HK-2 (cell line): ENCODE data around the gene EN2.

ENCODE experiments used
- DNase-seq: peaks from one replicate; pipeline ENCODE4 v3.0.0-alpha.2; 2018; ENCODE audit not compliant: unreplicated experiment

The EN2 gene

DNA sequence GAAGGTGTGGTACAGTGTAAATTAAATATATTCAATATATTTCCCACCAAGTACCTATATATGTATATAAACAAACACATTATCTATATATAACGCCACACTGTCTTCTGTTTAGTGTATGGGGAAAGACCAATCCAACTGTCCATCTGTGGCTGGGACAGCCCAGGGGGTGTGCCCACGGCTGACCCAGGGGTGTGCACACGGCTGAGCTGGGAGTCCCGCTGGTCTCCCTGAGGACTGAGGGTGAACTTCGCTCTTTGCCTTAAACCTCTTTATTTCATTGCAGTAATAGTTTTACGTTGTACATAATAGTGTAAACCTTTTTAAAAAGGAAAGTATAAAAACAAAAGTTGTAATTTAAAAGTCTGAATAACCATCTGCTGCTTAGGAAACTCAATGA, 6.3 kb downstream of the EN2 start:
- DNase-seq, result no peak

DNA sequence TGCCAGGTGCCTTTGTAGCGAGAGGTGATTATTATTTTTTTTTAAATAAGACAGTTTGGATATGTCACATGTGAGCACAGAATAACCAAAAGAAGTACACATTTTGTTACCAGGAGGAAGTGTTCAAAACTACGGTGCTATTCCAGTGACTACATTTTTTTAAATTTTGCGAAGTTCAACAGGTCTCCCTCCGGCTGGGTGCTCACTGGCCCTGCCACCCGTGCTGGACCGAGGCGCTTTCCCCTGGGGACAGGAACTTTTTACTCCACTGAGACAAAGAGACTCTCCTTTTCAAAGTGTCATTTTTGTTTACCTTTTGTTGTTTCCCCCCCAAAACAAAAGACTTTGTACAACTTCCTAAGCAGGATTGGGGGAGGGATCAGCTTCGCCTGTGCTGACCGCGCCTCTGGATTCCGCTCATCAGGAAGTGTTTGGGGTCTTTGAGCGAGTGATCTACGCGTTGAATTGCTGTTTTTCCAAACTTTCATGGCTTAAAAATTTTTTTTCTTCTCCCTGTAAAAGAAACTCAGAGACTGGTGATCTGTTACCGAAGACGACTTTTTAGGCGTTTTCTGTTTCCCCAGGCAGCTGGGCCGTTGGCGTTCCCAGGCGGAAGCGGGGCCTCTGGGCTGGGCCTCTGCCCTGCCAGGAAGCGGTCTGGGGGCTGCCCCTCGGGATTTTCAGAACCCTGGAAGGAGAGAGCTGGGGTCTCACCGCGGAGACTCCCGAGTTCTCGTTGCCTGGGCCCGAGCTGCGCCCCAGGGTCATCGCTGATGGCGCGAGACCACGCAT, 7.2 kb downstream of the EN2 start:
- DNase-seq, result no peak

- DNase-seq, result no peak
Measured at GRCh38 chr7:155465761-155466141, 7.8 kb downstream of the EN2 start.

- no peak for DNase-seq
Measured at GRCh38 chr7:155466142-155466813, 8.3 kb downstream of the EN2 start.

DNA sequence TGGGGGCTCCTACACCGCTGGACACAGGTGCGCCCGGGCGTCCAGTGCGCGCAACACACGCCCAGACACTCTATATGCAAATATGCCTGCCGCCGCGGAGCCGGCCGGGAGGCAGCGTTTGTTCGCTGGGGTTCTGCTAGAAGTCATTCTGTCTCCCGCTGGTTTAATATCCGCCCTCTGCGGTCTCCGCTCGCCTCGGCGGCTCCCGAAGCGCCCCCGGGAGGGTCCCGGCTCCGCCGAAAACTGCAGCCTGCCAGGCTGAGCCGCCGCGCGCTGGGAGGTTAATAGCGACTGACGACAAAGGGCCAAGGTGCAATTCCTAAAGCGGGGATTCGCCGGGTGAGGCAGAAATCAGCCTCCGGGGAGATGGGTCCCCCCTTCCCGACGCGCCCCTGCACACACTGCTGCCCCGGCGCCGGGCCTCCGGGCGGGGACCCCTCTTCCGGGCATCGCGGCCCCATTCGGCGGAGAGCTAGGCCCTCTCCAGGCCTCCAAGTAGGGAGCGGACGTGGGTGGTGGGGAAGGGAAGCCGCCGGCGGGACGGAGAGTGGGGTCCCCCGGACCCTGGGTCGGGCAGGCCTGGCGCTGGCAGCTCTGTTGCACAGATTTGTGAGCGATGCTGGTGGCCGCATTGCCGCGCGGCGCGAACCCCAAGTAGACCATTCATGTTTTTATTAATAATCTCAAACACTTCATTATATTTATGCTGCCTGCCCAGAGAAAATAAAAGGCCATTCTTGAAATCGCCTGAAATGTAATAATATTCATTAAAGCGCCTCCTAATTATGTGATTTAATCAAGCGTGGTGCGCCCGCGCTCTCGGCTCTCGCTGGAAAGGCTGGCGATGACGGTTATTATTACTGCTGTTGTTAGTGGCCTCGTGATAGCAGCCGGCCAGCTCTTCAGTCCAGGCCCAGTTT, 9.1 kb downstream of the EN2 start:
- no peak for DNase-seq

- no peak for DNase-seq
Measured at GRCh38 chr7:155467846-155468784, 10.2 kb downstream of the EN2 start.

GRCh38 chr7:155468785-155469148, 10.8 kb downstream of the EN2 start:
- no peak for DNase-seq

DNA sequence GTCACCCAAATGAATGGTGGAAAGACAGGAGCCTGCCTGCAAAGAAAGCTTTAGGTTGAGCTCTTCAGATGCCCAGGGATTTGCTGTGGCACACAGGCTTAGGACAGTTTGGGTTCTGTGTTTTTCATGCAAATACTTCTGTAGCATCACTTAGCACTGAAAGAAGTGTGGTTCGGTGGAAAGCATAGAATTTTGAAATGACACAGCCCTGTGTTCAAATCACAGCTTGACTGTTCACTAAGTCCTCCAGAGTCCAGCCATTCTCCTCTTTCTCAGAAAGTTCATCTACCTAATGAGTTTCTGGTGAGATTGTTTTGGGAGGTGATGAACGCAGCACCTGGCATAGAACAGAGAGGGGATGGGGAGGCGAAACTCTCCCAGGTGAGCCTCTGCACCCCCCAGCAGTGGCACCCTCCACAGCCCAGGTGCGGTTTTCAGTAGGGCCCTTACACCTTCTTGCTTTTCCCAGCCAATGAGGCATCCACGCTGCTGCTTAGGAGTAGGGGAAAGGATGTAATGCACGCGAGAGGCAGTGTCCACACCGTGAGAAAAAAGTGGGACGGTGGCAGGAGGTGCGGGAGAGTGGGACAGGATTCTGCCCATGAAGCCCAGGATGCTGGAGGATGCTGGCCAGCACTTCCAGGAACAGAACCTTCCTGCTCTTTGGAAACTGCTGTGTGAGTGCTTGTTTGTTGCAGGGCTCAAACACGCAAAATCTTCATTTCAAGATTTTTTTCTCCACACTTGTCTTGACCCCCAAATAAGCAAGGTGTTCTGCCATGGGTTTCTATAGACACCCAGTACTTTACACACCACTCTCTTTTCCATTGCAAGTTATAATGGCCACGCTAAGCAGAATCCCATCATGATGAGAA, 11.6 kb downstream of the EN2 start:
- DNase-seq, result no peak

DNA sequence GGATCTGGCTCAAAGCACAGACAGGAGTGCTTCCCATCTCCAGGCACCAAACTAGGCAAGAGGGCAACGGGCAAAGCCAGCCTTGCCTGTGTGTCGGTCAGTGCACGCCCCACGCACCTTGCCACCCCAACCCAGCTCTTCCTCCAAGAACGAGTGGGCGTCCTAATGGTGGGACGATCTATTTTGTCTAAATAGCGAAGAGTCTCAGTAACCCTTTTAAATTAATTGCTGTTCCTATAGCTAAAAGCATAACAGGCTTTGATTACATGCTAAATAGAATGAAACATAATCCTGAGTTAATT, 12.2 kb downstream of the EN2 start:
- no peak for DNase-seq

DNA sequence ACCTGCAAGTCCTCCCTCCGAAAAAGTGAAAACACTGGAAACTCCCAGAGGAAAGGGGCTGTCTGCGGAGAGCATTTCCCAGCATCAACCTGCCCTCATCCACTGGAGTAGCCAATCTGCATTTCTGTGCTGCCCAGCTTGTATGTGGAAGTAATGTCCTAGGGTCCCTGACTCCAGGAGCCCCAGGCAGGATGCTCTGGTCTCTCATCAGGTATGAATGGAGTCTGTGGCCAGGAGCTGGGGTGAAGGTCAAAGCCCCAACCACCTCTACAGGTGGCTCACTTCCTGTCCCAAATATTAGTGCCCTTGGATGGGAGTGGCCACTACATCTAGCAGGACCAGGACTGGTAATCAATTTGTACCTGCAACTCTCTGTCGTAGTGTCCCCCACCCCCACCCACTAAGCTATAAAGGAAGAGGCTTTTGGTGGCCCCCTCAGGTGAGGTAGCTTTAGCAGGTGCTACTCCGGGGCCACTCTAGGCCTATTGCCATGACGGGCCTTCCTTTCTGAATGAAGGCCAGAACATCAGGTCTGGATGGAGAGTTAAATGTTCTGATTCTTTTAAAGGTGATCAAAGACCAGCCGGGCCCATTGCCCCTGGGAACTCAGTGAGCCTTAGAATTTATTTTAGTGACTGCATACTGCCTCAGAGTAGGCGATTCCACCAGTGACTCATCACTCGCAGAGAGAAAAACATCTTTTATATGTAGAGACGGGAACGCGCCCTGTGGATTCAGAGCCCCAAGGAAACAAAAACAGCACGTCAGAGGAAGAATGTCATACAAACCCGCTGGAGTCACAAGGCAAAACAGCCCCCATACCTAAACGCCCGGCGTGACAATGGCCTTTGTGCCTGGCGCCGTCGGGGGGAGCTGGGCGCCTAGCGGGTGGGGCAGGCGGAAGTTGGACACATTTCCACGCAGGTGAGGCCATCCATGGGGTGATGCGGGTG, 13.0 kb downstream of the EN2 start:
- peak; percentile 24 for DNase-seq

DNA sequence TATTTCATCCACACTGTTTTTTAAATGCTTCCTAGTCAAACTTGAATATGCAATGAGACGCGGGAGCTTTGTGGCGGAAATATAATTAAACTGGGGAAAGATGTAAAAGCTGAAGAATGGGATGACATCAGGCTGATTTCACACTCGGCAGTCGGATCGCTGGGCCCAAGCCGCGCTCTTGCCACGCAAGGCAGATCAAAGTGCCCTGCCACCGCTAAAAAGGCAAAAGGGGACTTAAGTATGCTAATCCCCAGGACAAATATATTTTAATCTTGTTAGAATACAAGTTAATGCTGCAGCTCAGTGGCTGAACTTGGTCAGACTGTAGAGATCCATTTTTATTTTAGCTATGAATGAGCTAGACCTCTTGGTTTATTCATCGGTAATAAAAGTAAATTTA, 13.8 kb downstream of the EN2 start:
- DNase-seq, result peak; percentile 29

DNA sequence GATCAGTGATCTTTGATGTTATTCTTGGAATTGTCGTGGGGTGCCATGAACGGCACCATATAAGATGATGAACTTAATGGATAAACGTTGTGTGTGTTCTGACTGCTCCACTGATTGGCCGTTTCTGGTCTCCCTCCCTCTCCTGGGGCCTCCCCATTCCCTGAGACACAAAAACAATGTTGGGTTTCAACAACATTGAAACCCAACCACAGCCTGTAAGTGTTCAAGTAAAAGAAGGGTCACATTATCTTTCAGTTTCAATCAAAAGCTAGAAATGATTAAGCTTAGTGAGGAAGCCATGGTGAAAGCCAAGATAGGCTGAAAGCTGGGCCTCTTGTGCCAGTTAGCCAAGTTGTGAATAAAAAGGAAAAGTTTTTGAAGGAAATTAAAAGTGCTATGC, 19.5 kb downstream of the EN2 start:
- DNase-seq, result no peak

DNA sequence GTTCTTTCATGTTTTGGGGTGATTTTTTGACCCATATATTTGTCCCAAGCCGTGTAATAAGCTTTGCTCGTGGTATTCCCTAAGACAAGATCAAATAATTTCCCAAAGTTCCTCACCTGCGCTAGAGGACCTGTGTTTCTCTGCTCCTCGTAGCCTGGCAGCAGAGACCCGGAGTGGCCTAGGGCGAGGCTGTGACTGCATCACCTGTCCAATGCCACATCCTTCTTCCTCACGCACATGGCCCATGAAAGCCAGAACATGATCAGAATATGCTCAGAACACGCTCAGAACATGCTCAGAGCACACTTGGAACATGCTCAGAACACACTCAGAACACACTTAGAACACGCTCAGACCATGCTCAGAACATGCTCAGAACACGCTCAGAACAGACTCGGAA, 23.8 kb downstream of the EN2 start:
- DNase-seq, result no peak

DNA sequence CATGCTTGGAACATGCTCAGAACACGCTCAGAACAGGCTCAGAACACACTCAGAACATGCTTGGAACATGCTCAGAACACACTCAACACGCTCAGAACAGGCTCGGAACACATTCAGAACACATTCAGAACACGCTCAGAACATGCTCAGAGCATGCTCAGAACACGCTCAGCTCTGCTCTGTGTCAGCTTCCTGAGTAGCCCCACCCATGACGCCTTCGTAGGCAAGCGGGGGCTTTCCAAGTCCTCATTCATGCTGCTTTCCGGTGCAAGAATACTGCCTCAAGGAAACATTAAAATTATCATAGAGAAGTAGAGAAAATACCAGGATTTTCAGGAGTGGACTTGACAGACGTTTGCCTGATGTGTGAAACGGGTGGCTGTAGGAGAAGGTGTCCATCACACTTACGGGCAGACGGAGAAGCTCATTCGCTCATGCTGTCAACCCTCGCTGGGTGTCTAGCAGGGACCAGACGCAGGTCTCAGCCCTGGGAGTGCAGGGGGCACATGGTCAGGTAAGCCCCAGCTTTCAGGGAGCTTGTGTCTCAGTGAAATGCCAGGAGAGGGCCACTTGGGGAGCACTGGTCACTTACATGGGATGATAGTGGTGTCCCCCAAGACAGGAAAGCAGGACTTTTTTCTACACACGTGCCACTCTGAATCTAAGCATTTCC, 24.7 kb downstream of the EN2 start:
- no peak for DNase-seq

DNA sequence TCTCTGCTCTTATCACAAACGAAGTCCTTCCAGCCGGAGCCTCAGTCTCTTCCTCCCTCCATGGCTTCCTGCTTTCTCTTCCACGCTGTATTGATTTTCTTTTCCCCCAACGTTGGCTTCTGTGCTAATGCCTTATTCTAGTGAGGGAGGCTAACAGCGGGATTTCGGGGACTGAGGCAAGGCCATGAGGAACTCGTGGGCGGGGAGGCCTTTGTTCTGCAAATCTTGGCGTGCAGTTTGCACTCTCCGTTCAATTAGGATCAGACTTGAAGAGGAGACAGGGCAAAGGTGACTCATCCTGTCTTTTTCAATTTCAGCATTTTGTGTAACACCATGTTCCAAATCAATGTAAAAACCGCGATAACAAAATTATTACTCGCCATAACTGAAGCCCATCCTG, 25.3 kb downstream of the EN2 start:
- DNase-seq, result no peak

DNA sequence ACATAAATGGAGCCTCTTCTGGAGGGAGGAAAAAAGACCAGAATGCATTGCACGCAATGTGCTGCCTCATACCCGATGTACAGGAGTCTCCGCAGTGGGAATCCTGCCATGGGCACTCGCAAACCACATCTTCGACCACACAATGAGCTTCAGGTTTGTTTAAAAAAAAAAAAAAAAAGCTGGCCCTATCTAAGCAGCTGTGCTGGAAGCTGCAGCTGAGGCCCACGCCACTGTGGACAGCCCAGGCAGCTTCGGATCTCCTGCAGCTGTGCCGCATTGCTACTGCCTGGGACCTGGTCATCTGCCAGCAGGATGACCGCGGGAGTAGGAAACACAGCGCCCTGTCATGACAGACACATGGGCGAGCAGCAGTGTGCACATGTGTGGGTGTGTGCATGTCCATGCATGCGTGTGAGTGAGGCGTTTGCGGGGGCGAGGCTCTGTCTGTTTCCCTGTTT, 26.0 kb downstream of the EN2 start:
- no peak for DNase-seq

DNA sequence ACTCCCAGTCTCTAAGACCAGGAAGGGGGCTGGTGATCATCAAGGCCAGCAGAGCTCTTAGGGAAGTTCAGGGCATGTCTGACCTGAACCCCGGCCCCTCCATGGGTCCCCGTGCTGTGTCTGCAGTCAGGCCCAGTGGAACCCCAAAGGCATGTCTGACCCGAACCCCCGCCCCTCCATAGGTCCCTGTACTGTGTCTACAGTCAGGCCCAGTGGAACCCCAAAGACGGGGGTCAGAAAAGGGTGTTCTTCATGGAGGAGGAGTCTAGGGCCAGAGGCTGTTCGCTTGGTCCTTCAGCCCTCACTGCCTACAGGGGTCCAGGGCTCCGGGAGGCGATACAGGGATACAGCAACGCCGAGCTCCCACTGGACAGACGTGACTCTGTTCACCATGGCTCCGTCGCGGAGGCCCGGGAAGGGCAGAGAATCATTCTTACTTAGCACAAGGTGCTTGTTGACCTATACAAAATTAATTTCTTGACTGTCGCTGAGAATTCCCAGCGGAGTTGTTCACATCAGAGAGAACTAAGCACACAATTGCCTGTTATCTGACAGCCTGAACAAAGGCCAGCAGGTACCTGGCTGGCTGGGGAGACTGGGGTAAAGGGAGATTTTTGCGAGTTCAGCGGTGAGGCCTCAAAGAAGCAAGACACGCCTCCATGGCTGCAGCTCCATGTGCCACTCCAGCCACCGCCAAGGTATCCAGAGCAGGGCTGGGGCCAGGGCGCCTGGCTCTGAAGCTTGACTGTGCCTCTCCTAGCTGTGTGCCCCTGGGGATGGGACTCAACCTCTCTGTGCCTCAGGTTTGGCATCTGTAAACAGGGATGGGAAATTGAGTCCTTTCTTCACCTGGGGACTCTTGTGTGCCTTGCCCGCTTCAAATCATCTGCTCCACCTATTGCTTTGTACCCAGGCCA, 26.8 kb downstream of the EN2 start:
- DNase-seq, result no peak
